IMR-90 (cell line): Measurements from ENCODE around the gene CDH26. TPM values are rescaled to one million over a fixed set of nuclear protein-coding genes. Genes with fewer than 3 reads are reported as not detected.

ENCODE experiments used
- ATAC-seq: fragments of 200-7000 bp; cut with Tn5 transposase; 2 replicates; pipeline ENCODE4 v1.9.1; 2020; ENCODE audit warnings: low read depth, mild to moderate bottlenecking, moderate library complexity
- BruUV-seq: library from RNA; stranded (reverse); fragments of 400-500 nt; replicated peaks from 2 replicates; lab custom pipeline; 2021; lab: Mats Ljungman, UMichigan
- CTCF ChIA-PET: fragments of 300-600 bp; formaldehyde crosslinking; extraction: SDS; loops from one replicate; lab custom pipeline; 2021; ENCODE audit warnings: antibody characterized with exemption; lab: Yijun Ruan, JAX
- POLR2A ChIA-PET: fragments of 300-600 bp; sonication (Branson Sonifier 250); formaldehyde crosslinking; loops from one replicate; lab custom pipeline; 2022; ENCODE audit warnings: antibody characterized with exemption; ENCODE audit not compliant: unreplicated experiment; lab: Charles Lee
- DNase-seq: peaks from one replicate; pipeline ENCODE4 v3.0.0; 2013
- H2AFZ ChIP-seq: replicated peaks from 2 replicates; pipeline ENCODE3; 2013; ENCODE audit warnings: low read length, mild to moderate bottlenecking; ENCODE audit not compliant: poor library complexity
- H2AK5ac ChIP-seq: 2 replicates; pipeline ENCODE4 v1.6.1; 2013; ENCODE audit warnings: low read depth, low read length, inconsistent platforms
- H2AK9ac ChIP-seq: replicated peaks from 2 replicates; pipeline ENCODE3; 2013; ENCODE audit warnings: mild to moderate bottlenecking, low read depth, low read length, moderate library complexity; ENCODE audit not compliant: poor library complexity
- H2BK120ac ChIP-seq: 2 replicates; pipeline ENCODE4 v1.6.1; 2013; ENCODE audit warnings: low read depth, low read length, inconsistent platforms
- H2BK15ac ChIP-seq: 3 replicates; pipeline ENCODE4 v1.6.1; 2013; ENCODE audit warnings: low read depth, low read length, inconsistent platforms
- H2BK20ac ChIP-seq: 2 replicates; pipeline ENCODE4 v1.6.1; 2013; ENCODE audit warnings: low read depth, mild to moderate bottlenecking, inconsistent platforms, low read length, moderate library complexity
- H2BK5ac ChIP-seq: 2 replicates; pipeline ENCODE4 v1.6.1; 2013; ENCODE audit warnings: mild to moderate bottlenecking, low read depth, low read length, inconsistent platforms; ENCODE audit not compliant: poor library complexity, severe bottlenecking
- H3K14ac ChIP-seq: replicated peaks from 2 replicates; pipeline ENCODE4 v1.6.1; 2013; ENCODE audit warnings: low read depth, low read length, inconsistent platforms
- H3K18ac ChIP-seq: 2 replicates; pipeline ENCODE4 v1.6.1; 2013; ENCODE audit warnings: low read depth, low read length, control low read depth
- H3K23ac ChIP-seq: 2 replicates; pipeline ENCODE4 v1.6.1; 2013; ENCODE audit warnings: low read depth, low read length, inconsistent platforms
- H3K27ac ChIP-seq: 2 replicates; pipeline ENCODE4 v1.5.1; 2013; ENCODE audit warnings: mild to moderate bottlenecking, control low read depth, low read length; ENCODE audit not compliant: insufficient read depth
- H3K27me3 ChIP-seq: 2 replicates; pipeline ENCODE4 v1.6.1; 2013; ENCODE audit warnings: low read length; ENCODE audit not compliant: control insufficient read depth, insufficient read depth
- H3K36me3 ChIP-seq: 2 replicates; pipeline ENCODE4 v1.6.1; 2013; ENCODE audit warnings: low read length, mixed read lengths; ENCODE audit not compliant: control insufficient read depth, insufficient read depth
- H3K4ac ChIP-seq: 2 replicates; pipeline ENCODE4 v1.6.1; 2013; ENCODE audit warnings: low read depth, low read length, inconsistent platforms
- H3K4me1 ChIP-seq: 2 replicates; pipeline ENCODE4 v1.6.1; 2013; ENCODE audit warnings: low read length, mixed read lengths; ENCODE audit not compliant: control insufficient read depth, insufficient read depth
- H3K4me2 ChIP-seq: 2 replicates; pipeline ENCODE4 v1.6.1; 2013; ENCODE audit warnings: low read depth, mild to moderate bottlenecking, control low read depth, low read length, moderate library complexity
- H3K4me3 ChIP-seq: 2 replicates; pipeline ENCODE4 v1.5.1; 2013; ENCODE audit warnings: low read depth, mild to moderate bottlenecking, control low read depth, low read length, moderate library complexity; ENCODE audit not compliant: insufficient read depth
- H3K56ac ChIP-seq: 2 replicates; pipeline ENCODE4 v1.6.1; 2013; ENCODE audit warnings: low read length, inconsistent platforms; ENCODE audit not compliant: insufficient read depth; ENCODE audit errors: extremely low read depth
- H3K79me1 ChIP-seq, 2 experiments: 2 replicates each; pipeline ENCODE4 v1.6.1; 2013; ENCODE audit warnings: low read length in 2 of 2, inconsistent platforms in 1 of 2, low read depth in 1 of 2
- H3K9ac ChIP-seq: 2 replicates; pipeline ENCODE4 v1.6.1; 2013; ENCODE audit warnings: low read depth, low read length, control low read depth
- H3K9me1 ChIP-seq: 2 replicates; pipeline ENCODE4 v1.6.1; 2013; ENCODE audit warnings: low read length, inconsistent platforms; ENCODE audit not compliant: insufficient read depth
- H3K9me3 ChIP-seq: 2 replicates; pipeline ENCODE4 v1.6.1; 2013; ENCODE audit warnings: low read length; ENCODE audit not compliant: control insufficient read depth, insufficient read depth
- H4K20me1 ChIP-seq: 2 replicates; pipeline ENCODE4 v1.6.1; 2013; ENCODE audit warnings: low read length, inconsistent platforms; ENCODE audit not compliant: insufficient read depth
- H4K5ac ChIP-seq: 2 replicates; pipeline ENCODE4 v1.6.1; 2013; ENCODE audit warnings: mild to moderate bottlenecking, low read depth, low read length, control low read depth
- H4K8ac ChIP-seq, 2 experiments: 2 replicates each; pipeline ENCODE4 v1.6.1; 2013; ENCODE audit warnings: low read depth in 2 of 2, low read length in 2 of 2, control low read depth in 1 of 2, inconsistent platforms in 1 of 2
- H4K91ac ChIP-seq: 2 replicates; pipeline ENCODE4 v1.6.1; 2013; ENCODE audit warnings: low read depth, low read length, inconsistent platforms; ENCODE audit not compliant: insufficient read depth
- BHLHE40 ChIP-seq: fragments of 150-350 bp; IDR thresholded peaks from 2 replicates; pipeline ENCODE4 v1.6.1; 2016; ENCODE audit warnings: mild to moderate bottlenecking, low read depth, low read length
- CEBPB ChIP-seq: IDR thresholded peaks from 2 replicates; pipeline ENCODE4 v1.6.1; 2012; ENCODE audit warnings: low read depth, low read length, improper control_type of control experiment
- CHD1 ChIP-seq: IDR thresholded peaks from 2 replicates; pipeline ENCODE4 v1.6.1; 2012; ENCODE audit warnings: low read depth, low read length, improper control_type of control experiment
- CTCF ChIP-seq: conservative IDR thresholded peaks from 2 replicates; pipeline ENCODE4 v1.5.1; 2012; ENCODE audit warnings: mild to moderate bottlenecking, low read depth, low read length, improper control_type of control experiment
- ELK1 ChIP-seq: fragments of 150-350 bp; IDR thresholded peaks from 2 replicates; pipeline ENCODE4 v1.6.1; 2016; ENCODE audit warnings: low read depth, mild to moderate bottlenecking, low read length, moderate library complexity, borderline replicate concordance
- FOS ChIP-seq: fragments of 150-350 bp; IDR thresholded peaks from 2 replicates; pipeline ENCODE4 v1.6.1; 2016; ENCODE audit warnings: low read depth, low read length
- MAFK ChIP-seq: IDR thresholded peaks from 2 replicates; pipeline ENCODE4 v1.6.1; 2012; ENCODE audit warnings: low read depth, low read length, improper control_type of control experiment
- MAZ ChIP-seq: IDR thresholded peaks from 2 replicates; pipeline ENCODE4 v1.6.1; 2012; ENCODE audit warnings: low read depth, mild to moderate bottlenecking, low read length, improper control_type of control experiment, moderate library complexity, borderline replicate concordance
- MXI1 ChIP-seq: IDR thresholded peaks from 2 replicates; pipeline ENCODE4 v1.6.1; 2012; ENCODE audit warnings: low read depth, mild to moderate bottlenecking, low read length, moderate library complexity, borderline replicate concordance
- NFE2L2 ChIP-seq: fragments of 150-350 bp; IDR thresholded peaks from 2 replicates; pipeline ENCODE4 v1.6.1; 2016; ENCODE audit warnings: low read depth, mild to moderate bottlenecking, low read length
- POLR2A ChIP-seq: IDR thresholded peaks from 2 replicates; pipeline ENCODE4 v1.6.1; 2012; ENCODE audit warnings: mild to moderate bottlenecking, low read depth, low read length
- RAD21 ChIP-seq: IDR thresholded peaks from 2 replicates; pipeline ENCODE4 v1.6.1; 2012; ENCODE audit warnings: low read length, improper control_type of control experiment
- RCOR1 ChIP-seq: IDR thresholded peaks from 2 replicates; pipeline ENCODE4 v1.6.1; 2012; ENCODE audit warnings: mild to moderate bottlenecking, low read length, improper control_type of control experiment; ENCODE audit not compliant: insufficient replicate concordance
- RFX5 ChIP-seq: IDR thresholded peaks from 2 replicates; pipeline ENCODE4 v1.8.0; 2012; ENCODE audit warnings: low read depth, mild to moderate bottlenecking, low read length, moderate library complexity
- SMC3 ChIP-seq: fragments of 150-350 bp; IDR thresholded peaks from 2 replicates; pipeline ENCODE4 v1.6.1; 2016; ENCODE audit warnings: low read depth, mild to moderate bottlenecking, antibody characterized with exemption, low read length, moderate library complexity
- USF2 ChIP-seq: fragments of 150-350 bp; IDR thresholded peaks from 2 replicates; pipeline ENCODE4 v1.6.1; 2017; ENCODE audit warnings: mild to moderate bottlenecking, antibody characterized with exemption, low read length, low read depth
- WGBS, 2 experiments: methylation state at CpG; one replicate each; pipeline versions ENCODE4 v1.1.5 to v1.1.7; 2013; ENCODE audit warnings: missing lambda C conversion rate in 2 of 2; ENCODE audit not compliant: insufficient read length in 1 of 2; ENCODE audit errors: extremely low coverage in 2 of 2; 5-methylcytosine and 5-hydroxymethylcytosine counted together
- dilution Hi-C: fragments of 300-500 bp; cut with HindIII; formaldehyde crosslinking; loops from one replicate; pipeline ENCODE4 v1.14.3; 2018; ENCODE audit warnings: low sequenced_read_pairs; ENCODE audit not compliant: unreplicated experiment
- in situ Hi-C: fragments of 300-500 bp; cut with MboI; formaldehyde crosslinking; loops from 3 replicates; pipeline ENCODE4 v1.14.3; 2019; ENCODE audit warnings: low sequenced_read_pairs, inconsistent platforms, mixed read lengths
- intact Hi-C: fragments of 100-400 bp; cut with micrococcal nuclease; formaldehyde crosslinking; loops from 2 replicates; pipeline ENCODE4 v1.10.0; 2022
- polyA plus RNA-seq, 3 experiments: library from polyadenylated mRNA; depleted of rRNA; stranded (reverse); fragments of >200 nt; gene quantifications; 2 replicates each; pipeline ENCODE4 v1.2.3, GENCODE V29; 2012; ENCODE audit warnings: low replicate concordance in 1 of 3
- total RNA-seq: library from RNA; depleted of rRNA; stranded (reverse); fragments of >200 nt; gene quantifications from 2 replicates; pipeline ENCODE4 v1.2.3, GENCODE V29; 2012

CDH26 gene
- total and polyA plus RNA-seq, 2 of the 4 experiments (the other 2 are of a cell fraction): not detected

- Histone ChIP-seq H4K8ac (no peak overlapping the region), H4K20me1 (peaks cover 13% of the 10 kb centered on the region), H2BK5ac (peak overlapping the region; percentile 37), H3K18ac (no peak overlapping the region), H3K9me1 (no peaks in the 10 kb centered on the region), H2BK120ac (no peak overlapping the region), H2AK9ac (no peak overlapping the region), H3K36me3 (no peaks in the 10 kb centered on the region), H3K4me1 (peaks cover 9% of the 10 kb centered on the region), H3K4me2 (peak overlapping the region; percentile 88), H3K4me3 (no peak overlapping the region; the same call in 1 of the 2 replicates), H2AK5ac (no peak overlapping the region), H2BK20ac (no peak overlapping the region), H2AFZ (no peak overlapping the region), H3K4ac (no peak overlapping the region), H3K27ac (no peak overlapping the region), H2BK15ac (no peak overlapping the region), H4K91ac (no peak overlapping the region), H4K5ac (no peak overlapping the region), H3K9me3 (no peaks in the 10 kb centered on the region), H3K56ac (no peak overlapping the region), H3K23ac (no peak overlapping the region), H3K14ac (no peak overlapping the region), H3K79me1 (peaks cover 10 to 16% of the 10 kb centered on the region in 2 experiments), H3K9ac (peak overlapping the region; percentile 3; the same call in 1 of the 2 replicates), H3K27me3 (no peaks in the 10 kb centered on the region)
- ChIA-PET CTCF (interaction anchor here (2.7 kb wide), 1 partner anchor 11 kb away, joined by 5 read pairs; no protein-coding TSS in a partner anchor), POLR2A (no interaction called here)
- 20% methylated on average over 1 of the region's 4 CpGs; no CpG with 5 or more reads in 1 of the 2 experiments for WGBS, 2 experiments
- dilution Hi-C loops (no loop called here), in situ Hi-C loops (no loop called here), intact Hi-C loops (no loop called here)
- no TSS peak for BruUV-seq
- DNase-seq (peak; percentile 68), ATAC-seq (no peak)
- TF ChIP-seq RCOR1 (no peak), SMC3 (no peak), POLR2A (no peak), CHD1 (no peak), MXI1 (no peak), MAZ (no peak), USF2 (no peak), CEBPB (no peak), RFX5 (no peak), RAD21 (no peak), CTCF (no peak), MAFK (no peak), BHLHE40 (no peak), FOS (no peak; the same call in 1 of the 2 replicates), NFE2L2 (no peak), ELK1 (no peak)
These were observed 20.0 kb upstream of the CDH26 start for GRCh38 chr20:59938221-59938620.
